ENCODE data around the gene RAD51B. TPM values are rescaled to one million over a fixed set of nuclear protein-coding genes. Genes with fewer than 3 reads are reported as not detected.

The RAD51B gene
- total RNA-seq, 1 donor from 2014 or later, result 28.5 TPM

DNA sequence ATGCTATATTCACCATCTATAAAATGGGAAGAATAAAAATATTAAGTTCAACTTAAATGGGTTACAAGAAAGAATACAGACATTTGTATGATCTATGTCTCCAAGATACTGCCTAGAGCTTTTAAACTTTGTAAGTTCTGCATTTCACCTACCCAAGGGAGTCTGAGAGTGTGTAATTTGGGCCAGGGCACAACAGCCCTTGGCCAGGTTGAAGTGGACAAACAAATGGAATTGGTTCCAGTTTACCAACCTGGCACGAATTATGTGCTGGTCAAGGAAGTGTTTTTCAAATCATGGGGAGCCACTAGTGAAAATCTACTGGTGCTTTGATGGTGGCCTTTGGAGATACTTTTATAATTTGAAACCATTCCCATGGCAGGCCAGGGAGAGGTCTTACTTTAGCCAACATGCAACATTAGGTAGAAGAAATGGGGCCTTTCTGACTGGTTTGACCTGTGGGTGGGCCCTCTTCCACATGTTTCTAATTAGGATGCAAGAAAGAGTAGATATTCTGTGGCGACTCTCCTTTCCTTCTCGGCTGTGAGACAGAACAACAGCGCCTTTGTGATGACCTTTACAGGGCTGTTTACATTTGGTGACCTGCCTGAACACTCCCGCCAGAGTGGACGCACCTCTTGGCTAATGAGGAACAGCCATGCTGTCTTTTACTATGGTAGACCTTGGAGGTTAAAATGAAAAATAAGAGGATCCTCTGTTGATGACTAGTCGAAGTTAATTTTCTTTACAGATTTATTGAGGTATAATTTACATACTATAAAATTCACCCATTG, 496.7 kb downstream of the RAD51B start:
- Histone ChIP-seq H3K4me1 (peaks cover 12% of the 10 kb centered on the region), H3K27ac (no peak overlapping the region)
- TF ChIP-seq POLR2AphosphoS5 (IDR thresholded peaks at IDR 0.05; ENCODE audit: insufficient read depth in 1 of 2, low read depth in 1 of 2), result no peak
- no peak for TF ChIP-seq POLR2A (IDR thresholded peaks at IDR 0.05)
- TF ChIP-seq, protein P1, sequence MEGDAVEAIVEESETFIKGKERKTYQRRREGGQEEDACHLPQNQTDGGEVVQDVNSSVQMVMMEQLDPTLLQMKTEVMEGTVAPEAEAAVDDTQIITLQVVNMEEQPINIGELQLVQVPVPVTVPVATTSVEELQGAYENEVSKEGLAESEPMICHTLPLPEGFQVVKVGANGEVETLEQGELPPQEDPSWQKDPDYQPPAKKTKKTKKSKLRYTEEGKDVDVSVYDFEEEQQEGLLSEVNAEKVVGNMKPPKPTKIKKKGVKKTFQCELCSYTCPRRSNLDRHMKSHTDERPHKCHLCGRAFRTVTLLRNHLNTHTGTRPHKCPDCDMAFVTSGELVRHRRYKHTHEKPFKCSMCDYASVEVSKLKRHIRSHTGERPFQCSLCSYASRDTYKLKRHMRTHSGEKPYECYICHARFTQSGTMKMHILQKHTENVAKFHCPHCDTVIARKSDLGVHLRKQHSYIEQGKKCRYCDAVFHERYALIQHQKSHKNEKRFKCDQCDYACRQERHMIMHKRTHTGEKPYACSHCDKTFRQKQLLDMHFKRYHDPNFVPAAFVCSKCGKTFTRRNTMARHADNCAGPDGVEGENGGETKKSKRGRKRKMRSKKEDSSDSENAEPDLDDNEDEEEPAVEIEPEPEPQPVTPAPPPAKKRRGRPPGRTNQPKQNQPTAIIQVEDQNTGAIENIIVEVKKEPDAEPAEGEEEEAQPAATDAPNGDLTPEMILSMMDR (IDR thresholded peaks at IDR 0.05), result no peak

DNA sequence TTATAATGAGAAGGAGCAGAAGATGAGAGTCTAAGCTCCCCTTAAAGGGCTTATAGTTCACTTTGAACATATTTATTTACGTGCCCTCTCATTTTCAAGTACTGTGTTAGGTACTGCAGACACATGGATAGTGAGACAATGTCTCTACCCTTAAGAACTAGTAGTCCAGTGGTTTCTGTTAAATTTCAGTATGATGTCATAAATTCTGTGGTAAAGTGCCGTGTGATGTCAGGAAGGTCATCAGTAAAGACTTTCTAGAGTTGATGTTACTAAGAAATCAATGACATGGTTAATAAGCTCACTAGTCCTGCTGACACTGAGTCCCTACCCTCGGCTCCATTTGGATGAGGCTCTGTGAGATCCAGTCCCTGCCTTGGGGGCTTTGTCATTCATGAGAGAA, 497.7 kb downstream of the RAD51B start:
- Histone ChIP-seq H3K4me3 (no peak overlapping the region), H3K9me3 (no peaks in the 10 kb centered on the region), H3K27ac (no peak overlapping the region), H3K4me1 (peaks cover 12% of the 10 kb centered on the region), H3K36me3 (no peaks in the 10 kb centered on the region), H3K27me3 (no peaks in the 10 kb centered on the region)
- no peak for DNase-seq (ENCODE audit: extremely low spot score in 2 of 2)
- intact Hi-C loops (cut with DNase I), result no loop called here
- TF ChIP-seq POLR2AphosphoS5 (IDR thresholded peaks at IDR 0.05; ENCODE audit: insufficient read depth in 1 of 2, low read depth in 1 of 2) (no peak), POLR2A (IDR thresholded peaks at IDR 0.05) (no peak)
- TF ChIP-seq, protein P1 (IDR thresholded peaks at IDR 0.05), result no peak

More for the DNA sequence above, 496.7 kb downstream of the RAD51B start:
- no peak overlapping the region for H3K4me3 ChIP-seq
- H3K36me3 ChIP-seq, result no peaks in the 10 kb centered on the region
- H3K9me3 ChIP-seq, result no peaks in the 10 kb centered on the region
- H3K27me3 ChIP-seq, result no peaks in the 10 kb centered on the region
- intact Hi-C loops (cut with DNase I), result no loop called here
- DNase-seq (ENCODE audit: extremely low spot score in 2 of 2), result no peak

DNA sequence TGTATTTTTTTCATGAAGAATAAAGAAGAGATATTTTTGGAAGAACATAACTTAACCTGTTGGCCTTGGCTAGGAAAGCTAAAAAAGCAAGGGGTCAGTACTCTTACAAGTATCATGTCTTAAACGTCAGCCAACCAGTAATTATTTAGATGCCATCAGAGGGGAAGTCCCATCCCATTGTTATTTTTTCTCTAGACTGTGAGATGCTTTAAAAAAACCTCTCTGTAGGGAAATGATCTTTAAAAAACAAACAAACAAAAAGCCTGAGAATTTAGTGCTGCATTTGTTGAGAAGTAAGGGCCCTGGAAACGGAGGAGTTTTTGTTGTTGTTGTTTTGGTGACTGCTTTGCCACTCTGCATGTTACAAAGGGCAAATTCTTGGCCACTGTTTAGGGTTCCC, 499.2 kb downstream of the RAD51B start:
- intact Hi-C loops (cut with DNase I), result no loop called here
- H3K4me1 ChIP-seq, result peaks cover 12% of the 10 kb centered on the region

DNA sequence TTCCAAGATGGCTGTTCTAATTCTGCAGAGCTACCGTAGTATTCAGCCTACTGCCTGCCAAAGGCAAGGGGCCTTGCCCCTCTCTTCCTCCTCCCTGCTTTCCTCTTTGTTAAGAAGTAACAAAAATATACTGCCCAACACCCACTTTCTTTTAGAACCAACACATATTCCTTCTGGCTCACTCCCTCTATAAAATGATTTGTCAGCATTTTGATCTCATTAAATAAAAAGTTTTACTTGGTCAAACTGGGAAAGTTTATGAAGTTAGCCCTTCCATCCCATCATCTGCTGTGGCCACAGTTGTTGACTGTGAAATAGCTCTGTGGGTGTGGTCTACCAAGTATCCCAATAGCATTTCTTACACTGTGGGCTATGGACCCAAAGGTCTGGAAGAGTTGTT, 500.9 kb downstream of the RAD51B start:
- TF ChIP-seq POLR2A (IDR thresholded peaks at IDR 0.05), result no peak
- no peak for TF ChIP-seq POLR2AphosphoS5 (IDR thresholded peaks at IDR 0.05; ENCODE audit: insufficient read depth in 1 of 2, low read depth in 1 of 2)
- TF ChIP-seq, protein P1 (IDR thresholded peaks at IDR 0.05), result no peak
- Histone ChIP-seq H3K27ac (no peak overlapping the region), H3K4me1 (peaks cover 12% of the 10 kb centered on the region), H3K4me3 (no peak overlapping the region), H3K36me3 (no peaks in the 10 kb centered on the region), H3K9me3 (no peaks in the 10 kb centered on the region), H3K27me3 (no peaks in the 10 kb centered on the region)
- intact Hi-C loops (cut with DNase I), result no loop called here
- DNase-seq (ENCODE audit: extremely low spot score in 2 of 2), result no peak

More for the DNA sequence above, 499.2 kb downstream of the RAD51B start:
- H3K4me3 ChIP-seq, result no peak overlapping the region
- no peak overlapping the region for H3K27ac ChIP-seq
- no peaks in the 10 kb centered on the region for H3K9me3 ChIP-seq
- no peaks in the 10 kb centered on the region for H3K36me3 ChIP-seq
- TF ChIP-seq POLR2A (IDR thresholded peaks at IDR 0.05), result no peak
- TF ChIP-seq, protein P1 (IDR thresholded peaks at IDR 0.05), result no peak
- no peak for TF ChIP-seq POLR2AphosphoS5 (IDR thresholded peaks at IDR 0.05; ENCODE audit: insufficient read depth in 1 of 2, low read depth in 1 of 2)
- no peaks in the 10 kb centered on the region for H3K27me3 ChIP-seq
- no peak for DNase-seq (ENCODE audit: extremely low spot score in 2 of 2)

DNA sequence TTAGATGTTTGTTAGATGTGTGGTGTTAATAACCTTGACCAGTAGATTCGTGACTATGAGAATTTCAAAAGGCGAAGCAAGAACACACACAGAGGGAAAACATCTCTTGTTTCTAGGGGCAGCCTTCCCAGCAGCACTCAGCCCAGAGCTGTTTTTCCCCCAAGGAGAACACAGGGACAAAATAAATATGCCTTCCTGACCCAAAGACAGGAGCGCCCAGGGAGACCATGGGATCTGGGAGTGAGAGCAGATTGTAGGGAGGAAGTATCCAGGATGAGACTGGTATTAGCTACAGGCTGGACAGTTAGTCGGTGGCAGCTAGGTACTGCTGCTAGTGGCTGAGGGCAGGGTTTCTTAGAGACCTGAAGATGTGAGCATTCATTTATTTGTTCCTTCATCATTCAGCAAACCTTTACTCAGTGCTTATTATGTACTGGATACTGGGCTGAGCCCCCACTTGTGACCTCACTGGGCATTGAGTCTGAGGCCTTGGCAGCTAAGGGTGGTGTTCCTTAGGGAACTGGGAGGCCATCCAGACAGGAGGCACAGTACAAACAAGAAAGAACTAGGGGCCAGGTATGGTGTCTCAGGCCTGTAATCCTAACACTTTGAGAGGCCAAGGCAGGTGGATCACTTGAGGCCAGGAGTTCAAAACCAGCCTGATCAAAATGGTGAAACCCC, 503.5 kb downstream of the RAD51B start:
- no peak for DNase-seq (ENCODE audit: extremely low spot score in 2 of 2)
- H3K27ac ChIP-seq, result no peak overlapping the region
- intact Hi-C loops (cut with DNase I), result no loop called here

More for the DNA sequence above, 503.5 kb downstream of the RAD51B start:
- Histone ChIP-seq H3K36me3 (no peaks in the 10 kb centered on the region), H3K27me3 (no peaks in the 10 kb centered on the region), H3K9me3 (no peaks in the 10 kb centered on the region), H3K4me3 (no peak overlapping the region), H3K4me1 (peaks cover 12% of the 10 kb centered on the region)
- TF ChIP-seq POLR2A (IDR thresholded peaks at IDR 0.05) (no peak), POLR2AphosphoS5 (IDR thresholded peaks at IDR 0.05; ENCODE audit: insufficient read depth in 1 of 2, low read depth in 1 of 2) (no peak)
- TF ChIP-seq, protein P1 (IDR thresholded peaks at IDR 0.05), result no peak

Measured in vagina (tissue), 2 donors.